GM03348 (cell line): ENCODE data around the gene NRXN3.
A peak's percentile ranks its signal among the peaks of the same experiment; 100 is the strongest.

Experiments
- DNase-seq: peaks from one replicate; pipeline ENCODE4 v3.0.0; 2012; ENCODE audit warnings: low spot score

NRXN3 gene

DNA sequence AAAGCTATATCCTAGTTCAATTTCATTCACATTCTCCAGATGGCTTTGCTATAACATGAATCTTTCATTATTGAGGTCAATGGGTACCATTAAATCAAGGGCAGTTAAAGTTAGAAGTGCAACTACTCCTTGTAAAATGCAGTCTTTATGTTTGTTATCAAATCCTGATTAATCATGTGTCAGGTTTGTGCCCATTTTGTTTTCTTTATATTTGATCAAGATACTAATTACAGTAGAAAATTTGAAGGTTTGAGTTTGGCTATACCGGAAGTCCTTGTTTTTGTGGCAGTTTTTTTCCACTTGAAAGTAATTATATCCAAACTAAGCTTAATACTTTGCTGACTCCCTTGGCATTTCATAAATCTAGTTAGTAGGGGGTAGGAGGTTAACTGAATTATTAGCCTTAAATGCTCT, 1528.1 kb downstream of the NRXN3 start:
- DNase-seq: no peak

DNA sequence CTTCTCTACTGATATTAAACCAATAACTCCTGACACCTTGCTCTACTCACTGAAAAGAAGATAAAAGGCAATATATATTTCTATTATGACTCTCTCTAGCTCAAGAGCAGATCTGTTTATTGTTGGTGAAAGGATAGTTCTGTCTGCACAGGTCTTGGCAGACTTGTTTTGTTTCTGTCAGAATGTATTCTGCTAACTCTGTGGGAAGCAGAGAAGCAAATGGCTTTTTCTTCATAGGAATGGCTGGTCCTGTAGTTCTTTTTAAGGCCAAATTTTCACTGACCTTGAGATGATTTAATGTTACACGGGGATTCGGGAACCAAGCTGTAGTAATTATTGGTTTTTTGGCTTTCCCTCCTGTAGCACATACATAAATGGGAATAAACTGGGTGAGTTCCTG, 1529.0 kb downstream of the NRXN3 start:
- no peak for DNase-seq

DNA sequence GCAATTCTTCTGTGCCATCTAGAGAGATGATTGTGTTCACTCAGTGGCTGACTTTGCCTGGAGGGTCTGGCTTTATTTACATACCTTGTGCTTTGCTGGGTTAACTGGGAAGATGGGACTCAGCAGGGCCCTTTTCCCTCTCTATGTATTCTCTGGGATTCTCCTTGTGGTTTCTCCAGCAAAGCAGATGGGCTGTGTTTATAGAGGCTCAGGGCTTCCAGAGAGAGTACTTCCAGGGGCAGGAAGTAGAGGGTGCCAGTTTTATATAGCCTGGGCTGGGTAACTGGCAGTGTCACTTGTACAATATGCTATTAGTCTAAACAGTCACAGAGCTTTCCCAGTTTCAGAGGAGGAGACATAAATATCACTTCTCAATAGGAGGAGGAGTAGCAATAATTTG, 1531.2 kb downstream of the NRXN3 start:
- DNase-seq: no peak

- DNase-seq: no peak
Measured at GRCh38 chr14:79702197-79702596, 1532.0 kb downstream of the NRXN3 start.

DNA sequence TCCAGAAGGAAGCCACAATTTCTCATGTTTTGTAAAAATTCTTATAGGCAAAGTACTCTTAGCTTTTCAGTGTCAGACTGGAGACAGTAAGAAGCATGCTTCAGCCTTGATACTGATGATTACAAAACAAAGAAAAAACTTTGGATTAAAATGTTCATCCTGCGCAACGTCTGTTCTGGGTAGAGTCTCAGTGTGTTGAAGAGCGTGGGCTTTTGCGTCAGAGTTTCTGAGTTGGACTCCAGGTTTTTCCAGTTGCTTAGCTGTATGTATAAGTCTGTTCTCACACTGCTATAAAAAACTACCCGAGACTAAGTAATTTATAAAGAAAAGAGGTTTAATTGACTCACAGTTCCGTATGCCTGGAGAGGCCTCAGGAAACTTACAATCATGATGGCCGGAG, 1533.0 kb downstream of the NRXN3 start:
- no peak for DNase-seq

DNA sequence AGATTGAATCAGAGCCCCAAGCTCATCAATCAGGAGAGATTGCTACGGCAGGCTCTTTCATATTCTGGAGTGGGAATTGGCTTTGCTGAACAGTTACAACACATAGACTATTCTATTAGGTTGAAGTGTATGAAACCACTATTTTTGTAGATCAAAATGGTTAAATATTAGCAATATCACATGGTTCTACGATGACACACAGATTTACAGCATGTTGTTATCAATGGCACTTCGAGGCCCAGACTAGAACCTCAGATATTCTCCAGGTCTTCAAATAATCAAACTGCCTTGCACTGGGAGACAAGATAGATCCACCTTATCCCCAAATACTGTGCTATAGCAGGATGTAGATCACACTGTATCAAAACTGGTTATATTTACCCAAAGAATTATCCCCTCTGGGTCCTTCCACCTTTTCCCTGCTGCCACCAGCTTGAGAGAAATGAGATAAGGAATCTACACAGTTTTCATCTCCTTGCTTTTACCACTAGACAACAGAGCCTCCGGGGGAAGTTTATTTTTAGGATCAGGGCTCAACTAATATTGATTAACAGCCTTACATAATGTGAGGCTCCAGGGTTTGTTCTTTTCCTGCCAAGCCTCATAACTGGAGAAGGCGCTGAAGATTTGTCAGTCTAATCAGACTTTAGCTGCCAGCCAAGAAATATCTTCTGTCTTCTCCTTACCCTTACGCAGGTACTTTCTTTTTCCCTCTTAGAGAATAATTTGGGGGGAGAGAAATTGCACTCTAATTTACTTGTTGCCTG, 1534.1 kb downstream of the NRXN3 start:
- no peak for DNase-seq

DNA sequence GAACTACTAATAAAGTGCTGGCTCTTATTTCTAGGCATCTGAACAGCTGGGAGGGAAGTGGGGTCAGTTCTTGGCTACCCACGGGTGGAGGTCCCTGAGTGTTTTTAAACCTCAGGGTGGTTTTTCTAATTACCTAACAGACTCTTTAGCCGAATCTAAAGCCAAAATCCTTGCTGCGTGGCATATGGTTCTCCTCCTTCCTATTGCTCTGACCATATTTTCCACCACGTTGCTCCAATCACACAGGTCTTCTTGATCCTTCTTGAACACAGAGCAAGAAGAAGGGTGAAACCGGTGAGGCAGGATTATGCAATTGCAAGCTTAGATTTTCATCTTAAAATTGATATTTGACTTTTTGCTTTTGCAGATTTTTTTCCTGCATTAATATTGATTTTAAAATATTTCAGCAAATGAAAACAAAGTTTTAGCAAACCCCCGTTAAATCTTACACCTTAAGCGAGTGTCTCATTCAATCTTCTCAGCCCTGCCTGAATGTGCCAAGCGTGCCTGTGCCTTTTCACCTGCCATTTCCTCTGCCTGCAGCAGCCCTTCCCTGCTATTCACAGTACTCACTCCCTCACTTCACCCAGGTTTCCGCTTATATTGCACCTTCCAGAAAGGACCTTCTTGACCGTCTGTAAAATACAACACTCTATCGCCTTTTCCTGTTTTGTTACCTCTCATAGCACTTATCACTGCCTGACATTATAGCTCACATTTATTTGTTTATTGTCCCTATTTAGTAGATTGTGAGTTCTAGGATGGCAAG, 1535.1 kb downstream of the NRXN3 start:
- no peak for DNase-seq

DNA sequence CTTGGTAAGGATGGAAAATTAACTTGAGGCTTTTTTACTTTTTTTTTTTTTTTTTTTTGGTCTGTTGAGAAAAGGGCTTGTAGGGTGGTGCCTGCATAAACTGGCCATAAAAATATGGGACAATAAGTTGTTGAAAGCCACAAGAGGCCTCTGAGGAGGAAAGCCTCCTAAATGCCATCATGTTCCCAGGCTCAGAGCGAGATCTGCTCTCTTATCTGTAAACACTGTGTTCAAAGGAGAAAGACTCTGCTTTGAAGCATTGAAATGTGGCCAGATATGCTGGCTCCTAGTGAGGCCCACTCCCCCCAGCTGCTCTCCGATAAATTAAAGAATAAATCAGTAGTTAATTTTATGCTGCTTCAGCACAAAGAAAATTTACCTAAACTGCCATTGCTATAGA, 1536.2 kb downstream of the NRXN3 start:
- no peak for DNase-seq

DNA sequence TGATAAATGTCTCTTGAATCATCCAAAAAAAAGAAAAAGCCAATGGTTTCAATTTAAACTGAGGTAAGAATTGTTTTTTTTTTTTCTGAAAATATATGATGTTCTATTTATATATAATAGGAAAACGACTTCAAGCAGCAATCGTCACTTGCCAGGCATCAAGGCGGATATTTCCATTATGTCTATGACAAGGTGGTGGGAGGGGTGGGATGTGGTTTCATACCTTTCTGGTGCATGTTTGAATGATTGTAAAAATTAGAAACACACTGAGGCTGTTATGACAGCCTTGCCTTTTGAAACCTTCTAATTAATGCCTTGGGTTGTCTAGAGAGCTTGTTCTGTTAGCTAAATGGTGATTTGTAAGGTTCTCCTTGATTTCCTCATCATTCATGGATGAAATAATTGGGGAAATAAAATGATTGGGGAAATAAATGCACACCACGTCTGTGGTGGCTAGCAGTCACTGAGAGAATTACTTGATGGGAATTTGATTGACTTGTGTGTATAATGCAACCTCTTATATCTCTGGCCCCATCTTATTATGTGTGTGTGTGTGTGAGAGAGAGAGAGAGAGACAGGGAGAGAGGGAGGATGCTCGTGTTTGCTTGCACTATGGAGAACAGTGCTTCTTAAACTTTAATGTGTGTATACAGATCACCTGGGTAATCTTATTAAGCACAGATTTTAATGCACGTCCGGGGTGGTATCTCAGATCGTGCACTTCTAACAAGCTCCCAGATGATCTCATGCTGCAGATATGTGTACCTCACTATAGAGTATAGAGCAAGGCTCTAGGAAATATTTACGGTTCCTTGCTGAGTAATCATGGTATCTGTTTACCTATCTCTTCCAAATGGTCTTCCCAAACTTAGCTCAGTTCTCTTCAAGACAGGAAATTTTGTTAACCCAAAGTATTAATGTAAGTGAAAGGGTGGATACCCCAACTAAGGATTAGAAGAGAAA, 1538.5 kb downstream of the NRXN3 start:
- DNase-seq: no peak

DNA sequence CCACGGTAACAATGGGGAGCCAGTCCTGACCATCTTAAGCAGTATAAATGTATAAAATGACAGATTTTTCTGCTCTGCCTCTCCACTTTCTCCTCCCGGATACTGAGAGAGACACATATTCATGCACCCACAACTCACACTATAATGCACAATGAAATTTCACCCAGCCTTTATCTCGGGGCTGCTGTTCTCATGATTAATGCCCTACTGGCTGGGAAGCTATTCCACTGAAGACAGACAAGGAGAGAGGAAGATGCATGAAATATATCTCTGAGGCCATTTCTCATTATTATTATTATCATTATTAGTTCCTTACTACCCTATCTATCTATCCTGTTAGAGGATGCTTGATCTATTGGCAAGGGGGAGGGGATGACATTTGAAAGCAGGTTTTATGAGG, 1539.4 kb downstream of the NRXN3 start:
- DNase-seq: no peak

- DNase-seq: no peak
Measured at GRCh38 chr14:79712302-79712950, 1542.3 kb downstream of the NRXN3 start.

DNA sequence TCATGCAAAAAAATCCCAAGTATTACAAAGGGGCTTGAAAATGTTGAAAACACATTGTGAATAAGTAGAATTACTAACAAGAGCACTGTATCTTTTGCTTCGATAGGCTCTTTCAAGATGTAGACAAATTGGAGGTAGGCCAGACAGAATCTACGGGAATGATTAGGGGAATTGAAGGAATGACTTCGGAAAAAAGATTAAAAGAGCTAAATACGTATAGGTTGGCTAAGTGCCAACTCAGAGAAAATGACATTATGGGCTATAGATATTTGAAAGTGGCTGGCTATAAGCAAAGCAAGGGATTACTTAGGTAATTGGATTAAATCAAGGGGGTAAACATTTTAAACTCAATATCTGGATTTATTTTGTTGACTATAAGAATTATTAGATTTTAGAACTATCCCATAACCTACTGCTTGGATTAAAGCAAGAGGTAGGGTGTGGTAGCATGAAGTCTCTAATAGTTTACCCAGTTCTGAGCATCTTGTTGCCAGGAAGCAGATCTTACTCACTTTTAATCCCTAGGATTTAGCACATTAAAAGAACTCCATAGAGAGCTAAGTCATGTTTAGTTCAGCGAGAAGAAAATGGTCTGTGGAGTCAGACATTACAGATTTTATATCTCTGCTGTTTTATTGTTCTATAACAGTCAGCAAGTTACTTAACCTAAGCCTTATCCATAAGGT, 1551.4 kb downstream of the NRXN3 start:
- DNase-seq: no peak

DNA sequence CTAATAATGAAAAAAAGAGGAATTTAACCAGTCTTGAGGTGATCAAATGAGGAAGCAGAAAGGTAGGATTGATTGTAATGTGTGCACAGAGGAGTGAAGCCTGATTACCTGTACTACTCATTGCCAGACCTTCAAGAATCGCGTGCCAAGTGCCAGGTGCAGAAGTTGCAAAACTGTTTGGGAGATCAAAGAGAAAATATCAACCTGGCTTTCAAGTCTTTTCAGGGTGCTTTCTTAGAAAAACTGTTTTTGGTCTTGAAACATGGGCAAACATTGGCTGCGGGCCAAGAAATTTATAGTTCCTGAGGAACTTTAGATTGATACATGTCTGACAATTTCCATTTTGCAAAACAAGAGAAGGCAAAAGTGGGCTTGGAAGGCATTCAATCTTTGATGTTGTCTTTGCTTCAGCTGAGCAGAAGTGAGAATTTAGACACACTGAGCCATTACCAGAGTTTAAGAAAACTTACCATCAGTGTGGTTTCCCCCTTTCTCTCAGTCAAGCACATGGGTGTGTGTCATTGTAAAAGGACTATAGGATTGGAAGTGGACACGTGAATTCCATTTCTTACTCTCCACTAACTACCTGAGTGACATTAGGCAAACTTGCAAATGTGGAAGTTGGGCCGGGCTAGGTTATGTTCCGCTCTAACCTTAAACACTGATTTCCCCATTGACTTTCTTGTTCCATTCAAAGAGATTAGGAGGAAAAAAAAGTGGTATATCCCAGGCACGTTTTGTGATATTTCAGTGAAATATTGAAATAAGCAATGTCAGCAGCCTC, 1555.0 kb downstream of the NRXN3 start:
- DNase-seq: no peak

DNA sequence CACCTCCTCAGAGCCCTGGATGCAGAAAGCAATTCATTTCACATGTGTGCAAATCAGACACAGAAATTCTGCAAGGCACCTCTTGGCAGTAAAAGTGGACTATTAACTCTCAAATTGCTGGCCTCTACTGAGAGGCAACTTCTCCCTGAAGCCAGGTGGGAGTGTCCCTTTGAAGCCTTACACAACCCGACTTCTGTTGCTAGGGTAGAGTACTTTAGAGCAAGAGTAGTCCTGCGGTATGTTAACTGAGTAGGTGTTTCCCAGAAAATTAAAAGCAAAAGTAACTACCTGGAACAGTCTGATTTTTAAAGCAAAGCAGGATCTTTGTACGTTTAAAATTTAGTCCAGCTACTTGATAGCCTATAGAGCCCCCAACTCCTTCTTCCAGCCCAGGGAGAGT, 1557.7 kb downstream of the NRXN3 start:
- DNase-seq: no peak

DNA sequence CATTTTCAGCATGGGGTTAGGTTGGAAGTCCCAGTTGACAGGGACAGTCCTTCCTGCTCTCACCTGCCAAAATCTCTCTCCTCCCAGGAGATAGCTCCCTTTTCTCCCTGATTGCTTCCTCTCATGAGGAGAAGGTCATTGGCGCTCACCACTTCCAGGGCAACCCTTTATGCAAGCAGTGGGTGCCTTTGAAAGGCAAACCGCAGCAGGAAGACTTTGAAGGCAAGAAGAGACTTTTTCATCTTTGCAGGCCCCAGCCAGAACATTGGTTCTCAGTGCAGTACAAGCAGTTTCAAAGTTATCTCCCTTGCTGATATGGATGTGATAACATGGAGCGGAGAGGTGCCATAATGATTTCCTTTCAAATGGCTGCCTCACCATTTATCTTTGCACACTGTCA, 1558.2 kb downstream of the NRXN3 start:
- no peak for DNase-seq

DNA sequence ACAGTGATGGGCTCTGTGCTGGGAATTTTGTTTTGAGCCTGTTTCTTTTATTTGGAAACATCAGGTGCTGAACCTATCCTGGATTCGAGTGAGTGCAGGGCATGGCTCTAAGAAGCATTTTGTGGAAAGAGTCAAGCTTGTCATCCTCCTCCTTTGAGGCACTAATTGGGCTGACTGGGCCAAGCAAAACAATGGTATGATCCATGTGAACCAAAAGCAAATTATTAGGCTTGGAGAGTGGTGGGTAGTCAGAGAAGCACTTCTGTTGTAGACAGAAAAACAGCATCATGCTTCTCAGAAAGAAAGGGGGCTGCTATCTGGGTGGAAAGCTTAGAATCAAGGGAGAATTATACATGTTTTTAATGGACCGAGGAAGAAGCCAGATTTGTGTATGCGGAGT, 1559.6 kb downstream of the NRXN3 start:
- DNase-seq: no peak

DNA sequence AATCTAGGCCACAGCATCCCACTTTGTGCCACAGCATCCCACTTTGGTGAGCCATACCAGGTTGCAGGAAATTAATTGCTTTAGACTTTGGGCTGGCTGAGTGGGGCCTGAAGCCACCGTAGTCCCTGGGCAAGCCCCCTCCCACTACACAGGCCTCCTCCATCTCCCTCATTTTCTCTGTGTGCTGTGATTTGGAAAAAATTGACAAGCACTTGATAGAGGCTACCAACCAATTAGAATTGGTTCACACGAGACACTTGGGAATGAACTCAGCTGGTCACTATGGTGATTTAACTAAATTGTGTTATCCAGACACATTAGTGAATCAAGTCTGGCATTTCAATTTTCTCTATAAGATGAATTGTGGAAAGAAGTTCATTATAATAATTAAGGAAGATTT, 1560.0 kb downstream of the NRXN3 start:
- DNase-seq: no peak

DNA sequence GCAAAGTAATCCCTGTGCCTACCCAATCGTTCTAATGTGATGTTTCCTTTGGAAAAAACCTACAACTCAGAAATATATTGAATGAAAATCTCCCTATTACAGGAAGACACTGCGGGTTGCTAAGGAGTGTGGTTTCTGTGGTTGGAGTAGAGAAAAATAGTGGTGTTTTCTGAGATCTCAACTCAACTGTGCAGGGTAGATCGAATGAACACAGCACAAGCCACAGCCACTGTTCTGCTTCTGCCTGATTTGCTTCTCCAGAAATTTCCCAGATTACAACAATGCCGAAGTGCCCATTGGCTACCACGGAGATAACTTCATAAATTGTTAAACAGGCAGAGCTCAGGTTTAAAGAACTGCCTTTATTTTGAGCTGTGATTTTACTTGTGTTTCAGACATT, 1560.8 kb downstream of the NRXN3 start:
- no peak for DNase-seq

GRCh38 chr14:79732911-79733655, 1562.9 kb downstream of the NRXN3 start:
- DNase-seq: peak; percentile 61

DNA sequence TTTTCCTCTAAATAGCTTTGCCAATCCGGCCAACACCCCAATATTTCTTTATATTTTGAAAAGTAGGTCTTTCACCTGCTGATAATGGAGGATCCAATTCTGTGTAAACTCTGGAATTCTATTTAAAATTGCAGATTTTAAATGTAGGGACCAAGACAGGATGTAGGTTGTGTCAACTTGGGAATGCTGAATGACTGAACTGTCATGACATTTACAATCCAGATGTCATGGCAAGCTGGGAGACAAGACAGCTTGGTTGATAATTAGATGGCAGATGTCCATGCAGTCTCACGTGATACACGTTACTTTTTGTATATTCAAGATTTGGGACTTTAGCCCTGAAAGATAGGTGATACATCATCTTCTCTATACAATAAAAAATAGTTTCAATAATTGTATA, 1564.0 kb downstream of the NRXN3 start:
- DNase-seq: no peak
